GM12878 (cell line): Measurements from ENCODE around the gene USH1C. TPM values are rescaled to one million over a fixed set of nuclear protein-coding genes. Genes with fewer than 3 reads are reported as not detected.

Source experiments
- ATAC-seq: fragments of 200-7000 bp; cut with Tn5 transposase; 3 replicates; pipeline ENCODE4 v1.9.1; 2020; ENCODE audit warnings: mild to moderate bottlenecking, moderate library complexity
- BruUV-seq: library from RNA; stranded (reverse); fragments of 400-500 nt; replicated peaks from 2 replicates; lab custom pipeline; 2021; lab: Mats Ljungman, UMichigan
- CTCF ChIA-PET: fragments of 300-600 bp; sonication (Branson Sonifier 250); formaldehyde crosslinking; extraction: SDS; loops from one replicate; lab custom pipeline; 2021; ENCODE audit warnings: inconsistent platforms; lab: Yijun Ruan, JAX
- POLR2A ChIA-PET: fragments of 350-600 bp; formaldehyde crosslinking; extraction: SDS; loops from one replicate; lab custom pipeline; 2021; ENCODE audit warnings: inconsistent platforms; lab: Charles Lee
- RAD21 ChIA-PET: fragments of 300-600 bp; sonication (Branson Sonifier 250); formaldehyde crosslinking; loops from one replicate; lab custom pipeline; 2023; ENCODE audit warnings: antibody characterized with exemption; ENCODE audit not compliant: unreplicated experiment; lab: Charles Lee
- SMC1A ChIA-PET: fragments of 300-600 bp; sonication (Branson Sonifier 250); formaldehyde crosslinking; loops from one replicate; lab custom pipeline; 2023; ENCODE audit not compliant: unreplicated experiment, uncharacterized antibody; lab: Charles Lee
- DNase-seq: peaks from one replicate; pipeline ENCODE4 v3.0.0-alpha.2; 2011; ENCODE audit warnings: low read depth, low spot score
- FAIRE-seq: peaks from 3 replicates; lab custom pipeline; 2011; peaks lifted over from hg19 to GRCh38; lab: Jason Lieb, UNC
- H2AFZ ChIP-seq: 2 replicates; pipeline ENCODE4 v1.6.0; 2011; ENCODE audit warnings: low read depth, low read length, control low read depth; ENCODE audit not compliant: control insufficient read depth
- H3K27ac ChIP-seq: 2 replicates; pipeline ENCODE4 v1.5.1; 2011; ENCODE audit warnings: control low read depth; ENCODE audit not compliant: control insufficient read depth, insufficient read depth
- H3K27me3 ChIP-seq, 2 experiments: replicated peaks in 1 of 2; 2 replicates each; pipeline versions ENCODE4 v1.6.0 to v1.6.1; 2011; ENCODE audit warnings: low read length in 1 of 2; ENCODE audit not compliant: control insufficient read depth in 2 of 2, insufficient read depth in 2 of 2
- H3K36me3 ChIP-seq, 2 experiments: 2 replicates each; pipeline ENCODE4 v1.5.1; 2011; ENCODE audit warnings: low read length in 1 of 2; ENCODE audit not compliant: control insufficient read depth in 2 of 2, insufficient read depth in 2 of 2
- H3K4me1 ChIP-seq: 2 replicates; pipeline ENCODE4 v1.6.1; 2011; ENCODE audit warnings: mild to moderate bottlenecking, low read length, moderate library complexity, mixed read lengths; ENCODE audit not compliant: control insufficient read depth, insufficient read depth
- H3K4me2 ChIP-seq: 2 replicates; pipeline ENCODE4 v1.6.0; 2011; ENCODE audit warnings: control low read depth; ENCODE audit not compliant: control insufficient read depth, insufficient read depth
- H3K4me3 ChIP-seq: fragments of 200-600 bp; sonication (generic); 2 replicates; pipeline ENCODE4 v1.5.1; 2016
- H3K79me2 ChIP-seq: 2 replicates; pipeline ENCODE4 v1.6.0; 2011; ENCODE audit warnings: low read length; ENCODE audit not compliant: control insufficient read depth, insufficient read depth
- H3K9ac ChIP-seq: 2 replicates; pipeline ENCODE4 v1.8.0; 2011; ENCODE audit warnings: low read length, control low read depth, mixed read lengths; ENCODE audit not compliant: control insufficient read depth, insufficient read depth
- H3K9me3 ChIP-seq: replicated peaks from 3 replicates; pipeline ENCODE4 v1.5.1; 2011; ENCODE audit warnings: mild to moderate bottlenecking, low read length; ENCODE audit not compliant: control insufficient read depth, insufficient read depth
- H4K20me1 ChIP-seq: 2 replicates; pipeline ENCODE4 v1.6.0; 2011; ENCODE audit not compliant: control insufficient read depth, insufficient read depth
- CBX3 ChIP-seq: fragments of 200-600 bp; sonication (generic); IDR thresholded peaks from 2 replicates; pipeline ENCODE4 v1.6.1; 2016; ENCODE audit warnings: low read depth, borderline replicate concordance
- KDM1A ChIP-seq: fragments of 200-600 bp; sonication (generic); IDR thresholded peaks from 2 replicates; pipeline ENCODE4 v1.6.1; 2016; ENCODE audit warnings: borderline replicate concordance
- PML ChIP-seq: IDR thresholded peaks from 2 replicates; pipeline ENCODE4 v1.6.1; 2012; ENCODE audit warnings: low read length, inconsistent platforms
- RAD21 ChIP-seq: IDR thresholded peaks from 2 replicates; pipeline ENCODE4 v1.6.1; 2011; ENCODE audit warnings: mild to moderate bottlenecking, low read depth, low read length, moderate library complexity; ENCODE audit not compliant: insufficient read depth
- SIN3A ChIP-seq: IDR thresholded peaks from 2 replicates; pipeline ENCODE4 v1.6.1; 2012; ENCODE audit warnings: low read depth, low read length, improper control_type of control experiment
- SMAD1 ChIP-seq: fragments of 450-650 bp; IDR thresholded peaks from 2 replicates; pipeline ENCODE4 v1.6.1; 2018; ENCODE audit warnings: mild to moderate bottlenecking, low read depth; ENCODE audit not compliant: partially characterized antibody
- STAT1 ChIP-seq: fragments of 450-650 bp; conservative IDR thresholded peaks from 2 replicates; pipeline ENCODE4 v1.6.1; 2014; ENCODE audit warnings: antibody characterized with exemption, mild to moderate bottlenecking
- SUPT20H ChIP-seq: IDR thresholded peaks from 2 replicates; pipeline ENCODE4 v1.6.1; 2011; ENCODE audit warnings: low read depth, mild to moderate bottlenecking, low read length, moderate library complexity, borderline replicate concordance; ENCODE audit not compliant: control insufficient read depth
- YY1 ChIP-seq: IDR thresholded peaks from 2 replicates; pipeline ENCODE4 v1.6.1; 2011; ENCODE audit warnings: low read depth, mild to moderate bottlenecking, low read length
- WGBS: methylation state at CpG from one replicate; pipeline ENCODE4 v1.1.6; 2016; ENCODE audit warnings: low lambda C conversion rate; ENCODE audit not compliant: insufficient replicate concordance, insufficient coverage; ENCODE audit errors: missing lambda C conversion rate; 5-methylcytosine and 5-hydroxymethylcytosine counted together
- in situ Hi-C: fragments of 300-500 bp; cut with MboI; formaldehyde crosslinking; loops from 9 replicates; pipeline ENCODE4 v1.14.3; 2018; ENCODE audit warnings: mixed read lengths
- intact Hi-C: fragments of 100-400 bp; cut with micrococcal nuclease; formaldehyde crosslinking; loops from one replicate; pipeline ENCODE4 v1.14.2; 2022; ENCODE audit not compliant: unreplicated experiment
- polyA plus RNA-seq, 11 experiments: library from polyadenylated mRNA; depleted of rRNA in 4 of 11; unstranded in 6 of 11; stranded (reverse) in 5 of 11; fragments of >200 nt; fragmentation: Nextera tagmentation in 4 of 11; fragmentation: Illumina TruSeq in 1 of 11; extraction: Ambion mirVana in 4 of 11; extraction: Trizol in 1 of 11; gene quantifications; 1 replicate in 1 of 11; 2 replicates in 10 of 11; pipeline versions ENCODE4 v1.2.1 to v1.2.3, GENCODE V29; 2011 to 2016; ENCODE audit warnings: inconsistent platforms in 2 of 11, missing spikeins in 2 of 11, low read depth in 1 of 11
- total RNA-seq, 4 experiments: library from RNA; depleted of rRNA in 3 of 4; stranded (reverse); fragments of >200 nt in 3 of 4; fragmentation: Illumina TruSeq in 1 of 4; extraction: Trizol in 1 of 4; gene quantifications; 2 replicates each; pipeline versions ENCODE4 v1.2.1 to v1.2.3, GENCODE V29; 2013 to 2021

The USH1C gene
- total and polyA plus RNA-seq, 10 of the 15 experiments (the other 5 are each of a cell fraction or from before 2014, with no cell fraction given): not detected

- no peak overlapping the region for H3K4me2 ChIP-seq
- ChIA-PET SMC1A (no interaction called here), RAD21 (no interaction called here), CTCF (no interaction called here), POLR2A (no interaction called here)
- peaks cover 3 to 14% of the 10 kb centered on the region in 2 experiments; a peak in 3 of 4 replicates for H3K27me3 ChIP-seq
- no peaks in the 10 kb centered on the region for H4K20me1 ChIP-seq
- in situ Hi-C loops (no loop called here), intact Hi-C loops (no loop called here)
- H3K27ac ChIP-seq: no peak overlapping the region
- FAIRE-seq: no peak
- BruUV-seq: no TSS peak
- no peaks in the 10 kb centered on the region for H3K79me2 ChIP-seq
- TF ChIP-seq YY1 (no peak), RAD21 (no peak), STAT1 (no peak), CBX3 (no peak), SMAD1 (no peak), SIN3A (no peak), PML (no peak), KDM1A (no peak), SUPT20H (no peak)
- H2AFZ ChIP-seq: no peak overlapping the region
- no peaks in the 10 kb centered on the region for H3K4me1 ChIP-seq
- no peaks in the 10 kb centered on the region for H3K36me3 ChIP-seq
- no peak overlapping the region for H3K4me3 ChIP-seq
- no peak for DNase-seq
- 47% methylated on average over 26 of the region's 31 CpGs for WGBS
- no peak overlapping the region for H3K9ac ChIP-seq
- ATAC-seq: no peak
- no peaks in the 10 kb centered on the region for H3K9me3 ChIP-seq
These were observed 68.4 kb downstream of the USH1C start for GRCh38 chr11:17475666-17476316.
